SJCRH30 (cell line): ENCODE measurements around the gene GLTP. TPM values are rescaled to one million over a fixed set of nuclear protein-coding genes. Genes with fewer than 3 reads are reported as not detected.
"Not testable (repeated sequence)": the region's sequence is repeated elsewhere in the genome, so short reads cannot be mapped to it uniquely, and the experiment has no call there.

Source experiments
- DNase-seq, 2 experiments: peaks; one replicate each; pipeline ENCODE4 v3.0.0-alpha.2; 2015 to 2020
- H3K27ac ChIP-seq: fragments of 250-450 bp; sonication (Bioruptor Pico); 2 replicates; pipeline ENCODE4 v1.5.1; 2020; ENCODE audit warnings: mild to moderate bottlenecking, moderate library complexity
- H3K27me3 ChIP-seq: fragments of 250-450 bp; sonication (Bioruptor Pico); 2 replicates; pipeline ENCODE4 v1.5.1; 2020; ENCODE audit warnings: mild to moderate bottlenecking, moderate library complexity
- H3K36me3 ChIP-seq: fragments of 250-450 bp; sonication (Bioruptor Pico); 2 replicates; pipeline ENCODE4 v1.5.1; 2020; ENCODE audit warnings: mild to moderate bottlenecking, moderate library complexity
- H3K4me1 ChIP-seq: fragments of 250-450 bp; sonication (Bioruptor Pico); 2 replicates; pipeline ENCODE4 v1.5.1; 2020; ENCODE audit warnings: mild to moderate bottlenecking, moderate library complexity
- H3K4me3 ChIP-seq: fragments of 250-450 bp; sonication (Bioruptor Pico); 2 replicates; pipeline ENCODE4 v1.5.1; 2020; ENCODE audit warnings: mild to moderate bottlenecking, moderate library complexity
- H3K9me3 ChIP-seq: fragments of 250-450 bp; sonication (Bioruptor Pico); replicated peaks from 2 replicates; pipeline ENCODE4 v1.5.1; 2020; ENCODE audit warnings: mild to moderate bottlenecking, moderate library complexity
- total RNA-seq: library from RNA; depleted of rRNA; stranded (reverse); fragments of >200 nt; shearing (Covaris generic); gene quantifications from 2 replicates; pipeline ENCODE4 v1.2.3, GENCODE V29; 2014

The GLTP gene
- total RNA-seq, 1 experiment from 2014 or later = 37.4 TPM

DNA sequence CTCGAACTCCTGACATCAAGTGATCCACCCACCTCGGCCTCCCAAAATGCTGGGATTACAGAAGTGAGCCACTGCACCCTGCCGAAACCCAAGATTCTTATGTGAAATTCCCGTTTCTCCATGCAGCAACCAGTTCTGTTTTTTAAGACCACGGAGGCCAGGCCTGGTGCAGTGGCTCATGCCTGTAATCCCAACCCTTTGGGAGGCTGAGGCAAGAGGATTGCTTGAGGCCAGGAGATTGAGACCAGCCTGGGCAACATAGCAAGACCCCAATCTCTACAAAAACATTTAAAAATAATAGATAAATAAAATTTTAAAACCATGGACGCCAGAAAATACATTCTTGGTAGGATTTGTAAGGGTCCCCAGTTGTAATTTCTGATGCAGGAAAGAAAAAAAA is 29.8 kb downstream of the GLTP start:
- H3K27me3 ChIP-seq, DNase-seq, H3K27ac ChIP-seq, H3K36me3 ChIP-seq, H3K4me3 ChIP-seq, H3K9me3 ChIP-seq, H3K4me1 ChIP-seq: not testable (repeated sequence)

DNA sequence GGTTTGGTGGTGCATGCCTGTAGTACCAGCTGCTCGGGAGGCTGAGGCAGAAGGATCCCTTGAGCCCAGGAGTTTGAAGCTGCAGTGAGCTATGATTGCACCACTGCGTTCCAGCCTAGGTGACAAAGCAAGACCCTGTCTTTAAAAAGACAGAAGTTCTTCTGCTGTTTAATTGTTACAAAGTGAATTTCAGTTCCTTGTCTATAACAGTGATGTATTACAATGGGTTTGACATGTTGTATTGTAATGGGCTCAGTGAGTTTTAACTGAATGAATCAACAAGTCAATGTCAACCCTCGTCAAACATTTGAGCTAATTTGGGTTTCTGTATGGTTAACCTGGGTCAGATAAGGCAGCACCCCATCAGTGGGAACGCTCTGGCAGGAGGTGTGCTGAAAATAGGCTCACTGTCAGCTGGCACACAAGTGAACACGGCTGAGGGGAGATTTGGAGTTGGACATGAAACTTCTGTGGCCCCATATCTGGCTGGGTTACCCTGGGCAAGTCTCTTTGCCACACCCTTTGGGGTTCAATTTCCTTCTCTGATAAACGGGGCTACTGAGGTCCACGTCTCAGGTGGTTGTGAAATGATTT is 33.1 kb downstream of the GLTP start:
- Histone ChIP-seq H3K36me3 (no peaks in the 10 kb centered on the region), H3K27ac (no peak overlapping the region), H3K4me1 (no peaks in the 10 kb centered on the region), H3K9me3 (no peaks in the 10 kb centered on the region), H3K27me3 (no peaks in the 10 kb centered on the region), H3K4me3 (no peak overlapping the region)
- DNase-seq = no peak

DNA sequence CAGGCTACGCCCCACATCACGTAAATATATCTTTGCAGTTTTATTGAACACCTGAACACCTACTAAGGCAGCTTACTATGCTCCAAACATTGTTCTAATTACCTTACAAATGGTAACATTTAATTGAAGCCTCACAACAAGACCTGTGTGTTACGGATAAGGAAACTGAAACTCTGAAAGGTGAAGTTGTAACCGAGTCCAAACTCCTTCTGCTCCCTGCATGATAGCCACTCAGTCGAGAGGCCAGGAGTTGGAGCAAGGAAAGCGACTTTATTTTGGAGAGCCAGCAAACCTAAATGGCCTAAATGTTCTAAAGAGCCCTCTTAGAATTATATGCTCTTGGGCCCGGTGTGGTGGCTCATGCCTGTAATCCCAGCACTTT is 34.5 kb downstream of the GLTP start:
- H3K4me1 ChIP-seq = no peaks in the 10 kb centered on the region
- H3K4me3 ChIP-seq = no peak overlapping the region
- DNase-seq = no peak
- H3K36me3 ChIP-seq = no peaks in the 10 kb centered on the region
- no peaks in the 10 kb centered on the region for H3K9me3 ChIP-seq
- H3K27ac ChIP-seq = no peak overlapping the region
- H3K27me3 ChIP-seq = no peaks in the 10 kb centered on the region

DNA sequence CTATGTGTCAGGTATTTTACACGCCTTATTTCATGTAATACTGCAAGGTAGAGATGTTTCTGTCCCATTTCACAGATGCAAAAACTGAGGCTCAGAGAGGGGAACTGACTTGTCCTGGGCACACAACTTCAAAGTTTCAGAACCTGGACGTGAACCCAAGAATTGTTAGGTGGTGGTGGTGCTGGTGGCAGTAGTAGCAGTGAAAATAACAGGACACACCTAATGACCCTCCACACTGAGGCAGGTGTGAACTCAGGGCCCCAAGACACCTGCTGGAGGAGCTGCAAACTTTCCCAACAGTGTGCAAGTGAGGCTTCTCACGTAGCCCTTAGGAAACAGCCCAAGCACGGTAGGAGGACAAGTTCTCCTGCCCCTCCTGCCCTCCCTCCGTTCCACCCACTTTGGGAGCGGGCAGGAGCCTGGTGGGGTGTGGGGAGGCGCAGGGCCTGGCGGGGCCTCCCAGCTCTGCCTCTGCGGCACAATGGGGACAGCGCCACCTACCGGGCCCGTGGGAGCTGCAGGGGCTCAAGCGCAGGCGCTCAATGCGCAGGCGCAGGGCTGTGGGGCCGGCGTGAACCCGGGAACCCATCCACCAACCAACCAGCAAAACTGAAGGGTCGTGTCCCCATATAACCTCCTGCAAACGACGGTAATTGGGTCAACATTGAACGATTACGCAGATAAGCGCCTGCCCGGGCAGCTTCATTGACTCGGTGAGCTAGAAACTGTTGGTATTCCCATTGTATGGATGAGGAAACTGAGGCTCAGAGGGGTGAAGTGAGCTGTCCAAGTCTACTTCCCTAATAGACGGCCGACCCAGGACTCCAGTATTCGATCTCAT is 35.1 kb downstream of the GLTP start:
- peaks cover 4% of the 10 kb centered on the region; the same call in 1 of the 2 replicates for H3K4me1 ChIP-seq
- no peak overlapping the region for H3K27ac ChIP-seq
- no peaks in the 10 kb centered on the region for H3K27me3 ChIP-seq
- H3K9me3 ChIP-seq = no peaks in the 10 kb centered on the region
- DNase-seq = peak; percentile 85 to 89
- H3K36me3 ChIP-seq = no peaks in the 10 kb centered on the region
- no peak overlapping the region for H3K4me3 ChIP-seq

DNA sequence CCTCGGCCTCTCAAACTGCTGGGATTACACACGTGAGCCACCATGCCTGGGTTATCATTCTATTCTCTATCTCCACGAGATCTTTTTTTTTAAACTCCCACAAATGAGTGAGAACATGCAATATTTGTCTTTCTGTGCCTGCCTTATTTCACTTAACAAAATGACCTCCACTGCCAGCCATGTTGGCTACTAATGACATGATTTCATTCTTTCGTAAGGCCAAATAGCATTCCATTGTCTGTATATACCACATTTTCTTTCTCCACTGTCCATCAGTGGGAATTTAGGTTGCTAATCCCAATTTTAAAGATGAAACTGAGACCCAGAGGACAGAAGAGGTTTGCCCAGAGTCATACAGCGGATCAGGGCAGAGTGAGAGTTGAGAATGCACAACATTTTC is 36.2 kb downstream of the GLTP start:
- H3K4me1 ChIP-seq = peaks cover 5% of the 10 kb centered on the region; the same call in 1 of the 2 replicates
- DNase-seq = no peak
- H3K36me3 ChIP-seq = no peaks in the 10 kb centered on the region
- no peak overlapping the region for H3K4me3 ChIP-seq
- H3K27ac ChIP-seq = no peak overlapping the region
- no peaks in the 10 kb centered on the region for H3K27me3 ChIP-seq
- H3K9me3 ChIP-seq = no peaks in the 10 kb centered on the region

DNA sequence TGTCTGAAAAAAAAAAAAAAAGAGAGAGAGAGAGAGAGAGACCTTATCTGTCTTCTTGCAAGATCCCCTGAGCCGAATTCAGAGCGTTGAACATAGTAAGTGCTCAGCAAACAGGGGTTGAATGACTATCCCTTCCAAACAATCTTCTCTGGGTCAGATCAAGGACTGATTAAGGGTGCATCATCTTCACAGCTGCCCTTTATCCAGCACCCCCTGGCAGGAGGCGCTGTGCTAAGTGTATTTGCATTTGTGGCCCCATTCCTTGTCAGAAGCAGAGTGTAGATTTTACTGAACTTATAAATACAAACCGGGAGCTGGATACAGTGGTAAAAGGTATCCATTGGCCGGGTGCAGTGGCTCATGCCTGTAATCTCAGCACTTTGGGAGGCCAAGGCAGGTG is 38.3 kb downstream of the GLTP start:
- H3K36me3 ChIP-seq = no peaks in the 10 kb centered on the region
- DNase-seq = no peak
- H3K27ac ChIP-seq = no peak overlapping the region
- no peaks in the 10 kb centered on the region for H3K27me3 ChIP-seq
- no peak overlapping the region for H3K4me3 ChIP-seq
- H3K4me1 ChIP-seq = peaks cover 5% of the 10 kb centered on the region; the same call in 1 of the 2 replicates
- H3K9me3 ChIP-seq = no peaks in the 10 kb centered on the region

DNA sequence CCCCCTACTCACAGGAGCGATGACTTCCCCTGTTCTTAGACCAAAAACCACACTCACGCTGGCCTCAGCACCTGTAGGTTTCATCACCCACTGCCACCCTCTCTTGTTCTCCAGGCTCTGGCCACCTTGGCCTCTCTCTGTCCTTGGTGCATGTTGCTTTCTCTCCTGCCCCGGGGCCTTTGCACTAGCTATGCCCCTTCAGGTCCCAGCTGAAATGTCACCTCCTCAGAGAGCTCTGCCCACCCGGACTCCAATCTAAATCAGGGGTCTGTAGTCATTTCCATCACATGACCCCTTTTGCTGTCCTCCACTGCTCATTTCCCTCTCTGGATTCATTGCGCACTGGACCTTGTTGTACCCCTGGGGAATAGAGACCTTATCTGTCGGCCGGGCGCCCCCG is 39.0 kb downstream of the GLTP start:
- Histone ChIP-seq H3K4me1 (peaks cover 5% of the 10 kb centered on the region; the same call in 1 of the 2 replicates), H3K27me3 (no peaks in the 10 kb centered on the region), H3K27ac (no peak overlapping the region), H3K9me3 (no peaks in the 10 kb centered on the region), H3K4me3 (no peak overlapping the region), H3K36me3 (no peaks in the 10 kb centered on the region)
- no peak for DNase-seq

DNA sequence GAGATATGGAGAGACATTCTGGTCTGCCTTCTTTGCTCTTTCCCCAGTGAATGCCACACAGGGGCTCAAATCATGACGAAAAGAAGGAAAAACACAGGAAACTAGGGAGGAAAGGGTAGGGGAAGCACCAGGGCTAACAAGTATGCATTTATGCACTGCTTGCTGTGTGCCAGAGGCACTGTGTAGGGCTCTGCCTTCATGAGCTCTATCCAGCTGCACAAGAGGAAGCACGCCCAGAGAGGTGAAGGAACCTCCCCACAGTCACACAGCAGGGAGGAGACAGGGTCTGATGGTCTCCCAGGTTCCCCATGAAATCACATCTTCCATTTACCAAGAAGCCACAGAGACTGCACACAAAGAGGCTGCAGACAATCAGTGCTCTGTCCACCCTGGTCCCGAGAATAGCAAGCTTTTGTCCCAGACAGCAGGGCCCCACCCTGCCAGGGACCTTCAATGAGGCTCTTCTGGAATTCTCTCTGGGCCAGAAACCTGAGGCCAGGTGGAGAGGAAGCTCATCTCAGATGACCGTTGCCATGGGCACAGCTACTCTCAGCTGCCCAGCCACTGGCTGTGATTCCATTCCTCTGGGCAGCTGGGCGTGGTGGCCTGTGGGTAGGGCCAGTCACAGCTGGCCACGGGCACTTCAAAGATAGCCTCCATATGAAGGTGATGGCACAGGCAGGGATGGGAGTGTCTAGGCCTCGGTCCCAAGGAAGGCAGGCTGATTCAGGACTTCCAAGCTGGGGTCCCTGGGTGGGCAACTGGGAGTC is 39.9 kb downstream of the GLTP start:
- no peak overlapping the region for H3K27ac ChIP-seq
- H3K27me3 ChIP-seq = no peaks in the 10 kb centered on the region
- H3K4me1 ChIP-seq = peaks cover 5% of the 10 kb centered on the region; the same call in 1 of the 2 replicates
- H3K36me3 ChIP-seq = no peaks in the 10 kb centered on the region
- H3K9me3 ChIP-seq = no peaks in the 10 kb centered on the region
- H3K4me3 ChIP-seq = no peak overlapping the region
- peak; percentile 58 to 68 for DNase-seq

DNA sequence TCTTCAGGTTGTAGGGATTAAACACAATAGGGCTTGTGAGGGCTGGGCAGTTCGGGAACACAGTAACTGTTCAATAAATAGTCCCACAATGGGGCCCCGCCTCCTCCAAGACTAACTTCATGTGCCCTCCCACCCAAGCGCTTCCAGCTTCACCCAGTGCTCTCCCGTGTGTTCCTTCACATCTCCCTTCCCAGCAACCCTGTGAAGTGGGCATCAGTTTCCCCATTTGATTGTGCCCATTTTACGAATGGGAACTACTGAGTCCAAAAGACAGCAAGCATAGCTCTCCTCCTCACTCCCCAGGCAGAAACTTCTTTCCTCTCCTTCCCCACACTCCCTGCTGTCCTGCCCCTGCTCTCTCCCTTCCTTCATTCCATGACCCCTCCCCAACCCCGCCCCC is 40.9 kb downstream of the GLTP start:
- Histone ChIP-seq H3K9me3 (no peaks in the 10 kb centered on the region), H3K27ac (no peak overlapping the region), H3K4me1 (peaks cover 5% of the 10 kb centered on the region; the same call in 1 of the 2 replicates), H3K36me3 (no peaks in the 10 kb centered on the region), H3K4me3 (no peak overlapping the region), H3K27me3 (no peaks in the 10 kb centered on the region)
- no peak for DNase-seq

DNA sequence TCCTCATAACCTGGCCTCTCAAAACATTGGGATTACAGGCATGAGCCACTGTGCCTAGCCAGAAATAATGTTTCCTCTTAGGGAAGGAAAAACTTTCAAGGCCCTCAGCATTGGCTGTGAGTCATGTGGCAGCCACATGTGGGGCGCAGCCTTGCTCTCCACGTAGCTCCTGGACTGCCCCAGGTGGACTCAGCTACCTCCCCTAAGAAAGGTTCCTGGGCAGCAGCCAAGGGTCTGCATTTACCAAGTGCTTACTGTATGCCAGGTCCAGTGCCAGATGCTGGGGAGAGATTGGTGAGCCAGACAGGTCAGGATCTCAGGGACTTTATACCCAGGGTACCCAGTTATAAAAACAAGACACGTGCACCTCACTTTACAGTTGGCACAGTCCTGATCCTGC is 43.4 kb downstream of the GLTP start:
- Histone ChIP-seq H3K27ac (no peak overlapping the region), H3K27me3 (no peaks in the 10 kb centered on the region), H3K9me3 (no peaks in the 10 kb centered on the region), H3K36me3 (no peaks in the 10 kb centered on the region), H3K4me3 (no peak overlapping the region), H3K4me1 (peaks cover 5% of the 10 kb centered on the region; the same call in 1 of the 2 replicates)
- DNase-seq = no peak

DNA sequence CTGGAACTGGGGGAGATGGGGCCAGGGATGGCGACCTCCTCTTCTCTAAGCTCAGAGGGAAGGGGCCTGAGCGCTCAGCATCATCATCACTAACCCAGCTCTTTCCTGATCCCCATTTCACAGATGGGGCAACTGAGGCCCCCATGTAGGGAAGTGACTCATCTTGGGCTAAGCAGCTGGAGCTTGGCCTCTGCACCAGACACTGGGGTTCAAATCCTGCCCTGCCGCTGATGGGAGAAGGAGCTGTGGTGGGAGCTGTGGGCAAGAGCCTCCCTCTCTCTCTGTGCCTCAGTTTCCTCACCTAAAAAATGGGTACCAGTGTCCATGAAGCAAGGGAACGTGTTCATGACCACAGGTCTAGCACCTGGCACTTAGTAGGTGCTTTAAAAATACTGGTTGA is 44.5 kb downstream of the GLTP start:
- Histone ChIP-seq H3K4me3 (no peak overlapping the region), H3K27ac (no peak overlapping the region), H3K4me1 (peaks cover 5% of the 10 kb centered on the region; the same call in 1 of the 2 replicates), H3K27me3 (no peaks in the 10 kb centered on the region), H3K9me3 (no peaks in the 10 kb centered on the region), H3K36me3 (no peaks in the 10 kb centered on the region)
- DNase-seq = no peak

DNA sequence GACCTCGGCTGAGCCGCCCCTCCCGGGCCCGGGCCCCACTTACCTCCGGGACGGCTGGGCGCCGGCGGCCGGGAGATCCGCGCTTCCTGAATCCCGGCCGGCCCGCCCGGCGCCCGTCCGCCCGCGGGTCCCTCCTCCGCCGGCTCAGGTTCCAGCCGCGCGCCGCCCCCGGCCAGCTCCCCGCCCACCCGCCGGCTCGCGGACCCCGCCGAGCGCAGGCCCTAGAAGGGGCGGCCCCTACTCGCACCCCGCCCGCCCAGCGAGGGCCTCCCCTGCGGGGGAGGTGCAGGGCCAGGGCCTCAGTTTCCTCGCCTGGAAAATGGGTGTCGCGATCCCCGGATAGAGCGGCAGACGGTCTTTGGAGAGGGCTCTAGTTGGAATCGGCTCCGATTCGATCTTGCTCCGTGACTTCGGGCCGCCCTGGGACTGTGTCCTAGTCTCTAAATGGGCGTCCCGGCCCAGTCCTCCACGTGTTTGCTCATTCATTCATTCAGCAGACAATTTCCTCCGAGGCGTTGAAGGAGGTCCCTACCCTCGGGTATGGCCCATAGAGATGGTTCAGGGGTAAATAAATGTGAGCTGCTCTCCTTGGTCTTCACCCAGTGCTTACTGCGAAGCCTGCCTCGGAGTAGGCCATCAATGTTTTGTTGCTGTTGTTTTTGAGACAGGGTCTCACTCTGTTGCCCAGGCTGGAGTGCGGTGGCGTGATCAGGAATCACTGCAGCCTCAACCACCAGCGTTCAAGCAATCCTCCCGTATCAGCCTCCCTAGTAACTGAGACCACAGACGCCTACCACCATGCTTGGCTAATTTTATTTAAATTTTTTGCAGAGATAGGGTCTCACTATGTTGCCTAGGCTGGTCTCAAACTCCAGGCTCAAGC is 46.8 kb downstream of the GLTP start, which contains the start of gene TRPV4:
Gene TRPV4, minus strand, starts transcription at position 92 of the 883 bp plus-strand sequence. CDS start 18,602 bp downstream, outside the sequence.
- peak; percentile 45 to 58 for DNase-seq

DNA sequence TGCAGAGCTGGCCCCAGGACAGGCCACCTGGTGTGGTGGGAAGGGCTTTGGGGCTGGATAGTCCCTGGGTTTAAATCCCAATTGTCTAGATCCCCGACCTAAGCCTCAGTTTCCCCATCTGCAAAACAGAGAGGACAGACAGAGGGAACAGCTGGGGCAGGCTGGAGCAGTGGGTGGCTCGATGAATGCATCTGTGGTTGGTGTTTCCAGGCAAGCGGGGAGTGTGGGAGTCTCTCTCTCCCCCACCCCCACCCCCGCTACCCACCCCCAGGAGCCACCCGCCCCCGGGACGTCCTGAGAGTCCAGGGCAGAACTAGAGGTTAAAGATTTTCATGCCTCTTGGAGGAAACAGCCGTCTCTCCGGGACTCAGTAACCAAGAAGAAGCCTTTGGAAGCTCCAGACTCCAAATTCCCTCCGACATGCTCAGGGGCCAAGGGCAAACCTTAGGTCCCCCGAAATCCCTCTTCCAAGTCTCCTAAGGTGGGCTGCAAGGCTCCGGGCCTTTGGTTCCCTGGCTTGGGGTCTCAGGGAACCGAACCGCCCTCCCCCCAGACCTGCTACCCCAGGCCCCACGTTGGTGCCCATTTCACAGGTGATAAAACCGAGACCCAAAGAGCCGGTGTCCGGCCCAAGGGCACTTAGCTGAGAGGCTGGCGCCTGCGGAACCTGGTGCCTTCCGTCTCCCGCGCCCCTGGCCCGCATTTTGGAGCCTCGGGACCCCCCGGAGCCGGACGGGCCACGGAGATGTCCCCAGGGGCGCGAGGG is 47.6 kb downstream of the GLTP start:
- H3K4me1 ChIP-seq = no peaks in the 10 kb centered on the region
- H3K4me3 ChIP-seq = peak overlapping the region; percentile 74
- no peak for DNase-seq
- H3K27ac ChIP-seq = no peak overlapping the region
- no peaks in the 10 kb centered on the region for H3K9me3 ChIP-seq
- H3K36me3 ChIP-seq = no peaks in the 10 kb centered on the region
- H3K27me3 ChIP-seq = no peaks in the 10 kb centered on the region

More for the DNA sequence above, 46.8 kb downstream of the GLTP start, which contains the start of gene TRPV4:
- H3K9me3 ChIP-seq = no peaks in the 10 kb centered on the region
- H3K4me1 ChIP-seq = no peaks in the 10 kb centered on the region
- no peak within 1 kb of the TSS for H3K27ac ChIP-seq
- peak within 1 kb of the TSS; percentile 74 for H3K4me3 ChIP-seq
- H3K27me3 ChIP-seq = no peaks in the 10 kb centered on the region
- no peaks in the 10 kb centered on the region for H3K36me3 ChIP-seq
